ENCODE measurements around the gene FAM168B. TPM values are rescaled to one million over a fixed set of nuclear protein-coding genes. Genes with fewer than 3 reads are reported as not detected.

FAM168B gene
- polyA plus RNA-seq, 1 experiment: 84.3 TPM

GRCh38 chr2:131127981-131128380 is 34.7 kb upstream of the FAM168B start:
- Histone ChIP-seq H3K4me3 (ENCODE audit: low read depth, low read length) (no peak overlapping the region), H3K9me3 (ENCODE audit: control insufficient read depth, insufficient read depth, low read length) (no peaks in the 10 kb centered on the region), H3K27me3 (ENCODE audit: control insufficient read depth, insufficient read depth, low read length) (no peaks in the 10 kb centered on the region), H3K27ac (ENCODE audit: low read depth, low read length) (no peak overlapping the region)
- no peak for DNase-seq (ENCODE audit: low read depth, low spot score)
- CTCF ChIA-PET: no interaction called here
- POLR2A ChIA-PET: no interaction called here
- no peak for TF ChIP-seq CTCF (IDR thresholded peaks at IDR 0.05; ENCODE audit: low read depth, low read length)

DNA sequence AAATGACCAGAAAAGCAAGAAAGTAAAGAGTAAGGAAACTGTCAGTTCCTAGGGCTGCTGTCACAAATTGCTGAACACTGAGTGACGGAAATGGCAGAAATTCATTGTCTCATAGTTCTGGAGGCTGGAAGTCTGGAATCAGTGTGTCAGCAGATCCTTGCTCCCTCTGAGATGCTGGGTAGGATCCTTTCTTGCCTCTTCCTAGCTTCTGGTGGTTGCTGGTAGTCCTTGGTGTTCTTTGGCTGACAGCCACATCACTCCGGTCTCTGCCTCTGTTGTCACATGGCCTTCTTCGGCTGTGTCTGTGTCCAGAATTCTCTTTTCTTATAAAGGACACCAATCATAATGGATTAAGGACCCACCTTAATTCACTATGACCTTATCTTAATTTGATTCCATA is 33.8 kb upstream of the FAM168B start:
- Histone ChIP-seq H3K9me3 (ENCODE audit: control insufficient read depth, insufficient read depth, low read length) (no peaks in the 10 kb centered on the region), H3K4me3 (ENCODE audit: low read depth, low read length) (no peak overlapping the region), H3K27me3 (ENCODE audit: control insufficient read depth, insufficient read depth, low read length) (no peaks in the 10 kb centered on the region), H3K27ac (ENCODE audit: low read depth, low read length) (no peak overlapping the region)
- no peak for DNase-seq (ENCODE audit: low read depth, low spot score)
- ChIA-PET CTCF (no interaction called here), POLR2A (no interaction called here)
- TF ChIP-seq CTCF (IDR thresholded peaks at IDR 0.05; ENCODE audit: low read depth, low read length): no peak

- H3K9me3 ChIP-seq (ENCODE audit: control insufficient read depth, insufficient read depth, low read length): no peaks in the 10 kb centered on the region
- ChIA-PET CTCF (no interaction called here), POLR2A (no interaction called here)
- DNase-seq (ENCODE audit: low read depth, low spot score): no peak
- H3K27ac ChIP-seq (ENCODE audit: low read depth, low read length): no peak overlapping the region
- H3K4me3 ChIP-seq (ENCODE audit: low read depth, low read length): no peak overlapping the region
- no peaks in the 10 kb centered on the region for H3K27me3 ChIP-seq (ENCODE audit: control insufficient read depth, insufficient read depth, low read length)
- TF ChIP-seq CTCF (IDR thresholded peaks at IDR 0.05; ENCODE audit: low read depth, low read length): no peak
Observed at GRCh38 chr2:131126436-131126835, 33.2 kb upstream of the FAM168B start.

DNA sequence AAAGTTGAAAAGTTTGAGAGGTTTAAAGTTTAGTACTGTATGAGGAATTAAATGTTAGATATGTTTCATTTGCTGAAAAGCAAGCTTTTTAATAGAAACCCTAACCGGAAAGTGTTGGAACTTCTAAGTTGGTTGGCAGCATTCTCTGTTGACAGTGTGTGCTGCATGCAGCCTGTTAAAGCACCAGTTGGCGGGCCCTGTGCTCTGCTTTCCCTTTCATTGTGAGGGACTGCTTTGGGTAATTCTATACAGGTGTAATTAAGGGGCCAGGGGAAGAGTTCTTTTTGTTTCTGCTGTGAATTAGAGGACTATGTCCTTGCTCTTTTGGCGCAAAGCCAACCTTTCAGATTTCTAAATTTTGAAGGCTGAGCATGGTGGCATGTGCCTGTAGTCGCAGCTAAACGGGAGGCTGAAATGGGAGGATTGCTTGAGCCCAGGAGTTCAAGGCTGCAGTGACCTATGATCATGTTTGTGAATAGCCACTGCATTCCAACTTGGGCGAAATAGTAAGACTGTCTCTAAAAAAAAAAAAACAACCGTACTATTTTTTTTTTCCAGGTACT is 32.0 kb upstream of the FAM168B start:
- no peak for DNase-seq (ENCODE audit: low read depth, low spot score)
- Histone ChIP-seq H3K4me3 (ENCODE audit: low read depth, low read length) (no peak overlapping the region), H3K9me3 (ENCODE audit: control insufficient read depth, insufficient read depth, low read length) (no peaks in the 10 kb centered on the region), H3K27ac (ENCODE audit: low read depth, low read length) (no peak overlapping the region), H3K27me3 (ENCODE audit: control insufficient read depth, insufficient read depth, low read length) (no peaks in the 10 kb centered on the region)
- TF ChIP-seq CTCF (IDR thresholded peaks at IDR 0.05; ENCODE audit: low read depth, low read length): no peak
- POLR2A ChIA-PET: no interaction called here
- CTCF ChIA-PET: interaction anchor here (1.1 kb wide), 1 partner anchor 84 kb away, joined by 3 read pairs; no protein-coding TSS in a partner anchor

GRCh38 chr2:131123192-131123591 is 29.9 kb upstream of the FAM168B start:
- Histone ChIP-seq H3K9me3 (ENCODE audit: control insufficient read depth, insufficient read depth, low read length) (no peaks in the 10 kb centered on the region), H3K4me3 (ENCODE audit: low read depth, low read length) (no peak overlapping the region), H3K27ac (ENCODE audit: low read depth, low read length) (no peak overlapping the region), H3K27me3 (ENCODE audit: control insufficient read depth, insufficient read depth, low read length) (no peaks in the 10 kb centered on the region)
- DNase-seq (ENCODE audit: low read depth, low spot score): no peak
- TF ChIP-seq CTCF (IDR thresholded peaks at IDR 0.05; ENCODE audit: low read depth, low read length): no peak
- CTCF ChIA-PET: no interaction called here
- POLR2A ChIA-PET: no interaction called here
